Hepatocyte (in vitro differentiated cells): Measurements from ENCODE around the gene USP48. TPM values are rescaled to one million over a fixed set of nuclear protein-coding genes. Genes with fewer than 3 reads are reported as not detected.

Experiments used
- DNase-seq: peaks from one replicate; pipeline ENCODE4 v3.0.0-alpha.2; 2016; ENCODE audit warnings: low spot score
- H2AFZ ChIP-seq: fragments of 200-600 bp; sonication (generic); 2 replicates; pipeline ENCODE4 v1.6.0; 2016; ENCODE audit warnings: antibody characterized with exemption, mild to moderate bottlenecking
- H3K27ac ChIP-seq: fragments of 200-600 bp; sonication (generic); 2 replicates; pipeline ENCODE4 v1.5.1; 2016; ENCODE audit warnings: mild to moderate bottlenecking
- H3K27me3 ChIP-seq: fragments of 200-600 bp; sonication (generic); 2 replicates; pipeline ENCODE4 v1.6.1; 2016
- H3K36me3 ChIP-seq: fragments of 200-600 bp; sonication (generic); replicated peaks from 2 replicates; pipeline ENCODE4 v1.5.1; 2016; ENCODE audit warnings: low read depth; ENCODE audit not compliant: insufficient read depth
- H3K4me1 ChIP-seq: fragments of 200-600 bp; sonication (generic); 2 replicates; pipeline ENCODE4 v1.5.1; 2016; ENCODE audit warnings: mild to moderate bottlenecking, moderate library complexity; ENCODE audit not compliant: insufficient read depth
- H3K4me2 ChIP-seq: fragments of 200-600 bp; sonication (generic); 2 replicates; pipeline ENCODE4 v1.6.0; 2016
- H3K4me3 ChIP-seq: fragments of 200-600 bp; sonication (generic); 2 replicates; pipeline ENCODE4 v1.5.1; 2016; ENCODE audit warnings: mild to moderate bottlenecking
- H3K79me2 ChIP-seq: fragments of 200-600 bp; sonication (generic); 2 replicates; pipeline ENCODE4 v1.6.0; 2017; ENCODE audit warnings: mild to moderate bottlenecking
- H3K9me2 ChIP-seq: fragments of 200-600 bp; sonication (generic); replicated peaks from 2 replicates; pipeline ENCODE4 v1.6.0; 2017; ENCODE audit warnings: mild to moderate bottlenecking; ENCODE audit not compliant: insufficient read depth
- H3K9me3 ChIP-seq: fragments of 200-600 bp; sonication (generic); 2 replicates; pipeline ENCODE4 v1.5.1; 2016; ENCODE audit warnings: low read depth, mild to moderate bottlenecking
- H4K20me1 ChIP-seq: fragments of 200-600 bp; sonication (generic); 2 replicates; pipeline ENCODE4 v1.6.0; 2016; ENCODE audit warnings: mild to moderate bottlenecking; ENCODE audit not compliant: insufficient read depth, poor library complexity, severe bottlenecking
- CTCF ChIP-seq: fragments of 200-600 bp; sonication (generic); IDR thresholded peaks from 2 replicates; pipeline ENCODE4 v1.5.1; 2016; ENCODE audit warnings: antibody characterized with exemption, mild to moderate bottlenecking; ENCODE audit not compliant: poor library complexity
- EZH2 ChIP-seq: fragments of 200-600 bp; sonication (generic); IDR thresholded peaks from 2 replicates; pipeline ENCODE4 v1.6.1; 2016; ENCODE audit warnings: antibody characterized with exemption, mild to moderate bottlenecking, borderline replicate concordance
- EZH2phosphoT487 ChIP-seq: fragments of 200-600 bp; sonication (generic); IDR thresholded peaks from one replicate; pipeline ENCODE4 v1.6.1; 2018; ENCODE audit warnings: antibody characterized with exemption, mild to moderate bottlenecking, low read depth, moderate library complexity; ENCODE audit not compliant: unreplicated experiment, severe bottlenecking
- WGBS: methylation state at CpG from one replicate; pipeline ENCODE4 v1.1.6; 2016; ENCODE audit warnings: low lambda C conversion rate; ENCODE audit errors: missing lambda C conversion rate; 5-methylcytosine and 5-hydroxymethylcytosine counted together
- polyA plus RNA-seq: library from polyadenylated mRNA; unstranded; fragments of >200 nt; fragmentation: Nextera tagmentation; extraction: Ambion mirVana; gene quantifications from 2 replicates; pipeline ENCODE4 v1.2.1, GENCODE V29; 2016
- total RNA-seq: library from RNA; depleted of rRNA; stranded (reverse); fragments of >200 nt; gene quantifications from 2 replicates; pipeline ENCODE4 v1.2.3, GENCODE V29; 2014

Gene USP48
- total and polyA plus RNA-seq, 2 experiments from 2014 or later = 38.9 to 39.5 TPM

GRCh38 chr1:21756393-21757089 is 26.4 kb downstream of the USP48 start:
- no peaks in the 10 kb centered on the region for H3K9me2 ChIP-seq
- no peaks in the 10 kb centered on the region for H3K36me3 ChIP-seq
- DNase-seq = no peak
- H3K4me1 ChIP-seq = no peaks in the 10 kb centered on the region
- H3K4me2 ChIP-seq = no peak overlapping the region
- no peaks in the 10 kb centered on the region for H3K27me3 ChIP-seq
- TF ChIP-seq CTCF (no peak), EZH2 (no peak), EZH2phosphoT487 (no peak)
- 93% methylated on average over 12 of the region's 12 CpGs for WGBS
- H2AFZ ChIP-seq = no peak overlapping the region
- H4K20me1 ChIP-seq = peaks cover 29% of the 10 kb centered on the region
- H3K4me3 ChIP-seq = no peak overlapping the region
- no peak overlapping the region for H3K27ac ChIP-seq
- H3K79me2 ChIP-seq = peaks cover 60% of the 10 kb centered on the region
- H3K9me3 ChIP-seq = no peaks in the 10 kb centered on the region

- Histone ChIP-seq H3K36me3 (no peaks in the 10 kb centered on the region), H2AFZ (no peak overlapping the region), H3K79me2 (peaks cover 51% of the 10 kb centered on the region), H3K4me1 (no peaks in the 10 kb centered on the region), H4K20me1 (peaks cover 23% of the 10 kb centered on the region), H3K4me3 (no peak overlapping the region), H3K27me3 (no peaks in the 10 kb centered on the region), H3K27ac (no peak overlapping the region), H3K9me2 (no peaks in the 10 kb centered on the region), H3K9me3 (no peaks in the 10 kb centered on the region), H3K4me2 (no peak overlapping the region)
- DNase-seq = no peak
- 88% methylated on average over 2 of the region's 2 CpGs for WGBS
- no peak for TF ChIP-seq EZH2phosphoT487
- no peak for TF ChIP-seq EZH2
- no peak for TF ChIP-seq CTCF
These were observed 27.9 kb downstream of the USP48 start for GRCh38 chr1:21755067-21755466.

- H3K9me3 ChIP-seq = no peaks in the 10 kb centered on the region
- TF ChIP-seq EZH2 = no peak
- TF ChIP-seq EZH2phosphoT487 = no peak
- no peak for TF ChIP-seq CTCF
- no peaks in the 10 kb centered on the region for H3K9me2 ChIP-seq
- WGBS = 88% methylated on average over 3 of the region's 3 CpGs
- no peak for DNase-seq
- H3K79me2 ChIP-seq = peaks cover 46% of the 10 kb centered on the region
- no peak overlapping the region for H3K27ac ChIP-seq
- no peaks in the 10 kb centered on the region for H3K4me1 ChIP-seq
- no peak overlapping the region for H3K4me3 ChIP-seq
- peaks cover 18% of the 10 kb centered on the region for H4K20me1 ChIP-seq
- no peaks in the 10 kb centered on the region for H3K36me3 ChIP-seq
- no peak overlapping the region for H3K4me2 ChIP-seq
- no peaks in the 10 kb centered on the region for H3K27me3 ChIP-seq
- H2AFZ ChIP-seq = no peak overlapping the region
These were observed 28.4 kb downstream of the USP48 start for GRCh38 chr1:21754583-21754982.
